Gastrocnemius medialis (tissue), 4 donors: ENCODE results near the gene MCOLN1.

Source experiments
- CTCF ChIP-seq, 5 experiments: fragments of 450-650 bp in 3 of 5; fragments of 200-600 bp in 2 of 5; sonication (generic) in 2 of 5; IDR thresholded peaks in 4 of 5; conservative IDR thresholded peaks in 1 of 5; 1 replicate in 4 of 5; 2 replicates in 1 of 5; pipeline ENCODE4 v1.5.1; 2016 to 2019; ENCODE audit warnings: antibody characterized with exemption in 5 of 5, mild to moderate bottlenecking in 3 of 5, moderate library complexity in 3 of 5
- POLR2A ChIP-seq, 2 donors: fragments of 450-650 bp; IDR thresholded peaks; one replicate each; pipeline ENCODE4 v1.6.1; 2017; ENCODE audit warnings: antibody characterized with exemption in 2 of 2, mild to moderate bottlenecking in 2 of 2, moderate library complexity in 2 of 2

- no peak for TF ChIP-seq CTCF (IDR thresholded peaks at IDR 0.05 in 4 of 5, conservative IDR thresholded peaks at IDR 0.05 in 1 of 5)
- no peak for TF ChIP-seq POLR2A (IDR thresholded peaks at IDR 0.05)
These were observed 24.7 kb downstream of the MCOLN1 start for GRCh38 chr19:7547159-7547558.
